ENCODE data around the gene ZMIZ1.

Gene ZMIZ1

DNA sequence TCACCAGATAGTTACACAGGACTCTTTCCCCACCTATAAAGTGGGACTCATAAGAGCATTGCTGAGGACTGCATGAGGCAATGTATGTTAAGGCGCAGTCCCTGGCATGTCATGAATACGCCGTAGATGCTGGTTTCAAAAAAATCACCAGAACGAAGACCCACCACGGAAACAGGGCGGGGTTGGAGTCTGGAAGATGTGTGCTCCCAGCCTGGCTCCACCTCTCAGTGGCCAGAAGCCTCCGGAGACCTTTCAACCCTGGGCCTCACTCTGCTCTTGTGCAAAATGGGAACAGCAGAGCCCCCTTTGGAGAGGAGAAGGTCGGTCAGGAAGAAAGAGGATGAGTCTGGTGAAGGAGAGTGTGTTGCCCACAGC lies 12.4 kb upstream of the ZMIZ1 start:
- CTCF ChIA-PET, result interaction anchor here (1.0 kb wide), 1 partner anchor 120 kb away, joined by 3 read pairs; no protein-coding TSS in a partner anchor
- H3K9me3 ChIP-seq (ENCODE audit: control extremely low read depth in 1 of 5, control insufficient read depth in 4 of 5, insufficient read depth in 2 of 5, low read depth in 1 of 5, low read length in 4 of 5), result no peaks in the 10 kb centered on the region
- 97% methylated on average over 8 of the region's 8 CpGs for WGBS (ENCODE audit: insufficient coverage)
- peaks cover 0 to 27% (median 3%) of the 10 kb centered on the region in 4 experiments for H3K4me1 ChIP-seq (ENCODE audit: control extremely low read depth in 1 of 4, control insufficient read depth in 4 of 4, insufficient read depth in 4 of 4, low read length in 3 of 4)
- no peak for DNase-seq
- H3K36me3 ChIP-seq (ENCODE audit: control insufficient read depth in 4 of 4, insufficient read depth in 4 of 4, low read length in 3 of 4), result no peaks in the 10 kb centered on the region
- POLR2A ChIA-PET, result no interaction called here
- no peak overlapping the region for H3K27ac ChIP-seq (ENCODE audit: insufficient read depth in 1 of 2, low read depth in 1 of 2, low read length in 2 of 2, poor library complexity in 1 of 2, severe bottlenecking in 2 of 2)
- no peak overlapping the region for H3K4me3 ChIP-seq (ENCODE audit: control insufficient read depth in 1 of 7, extremely low read depth in 1 of 7, insufficient read depth in 4 of 7, low read depth in 2 of 7, low read length in 6 of 7)
- no peaks in the 10 kb centered on the region for H3K27me3 ChIP-seq (replicated peaks in 2 of 5; ENCODE audit: control insufficient read depth in 4 of 5, insufficient read depth in 5 of 5, low read length in 4 of 5)

- Histone ChIP-seq H3K27ac (ENCODE audit: insufficient read depth in 1 of 2, low read depth in 1 of 2, low read length in 2 of 2, poor library complexity in 1 of 2, severe bottlenecking in 2 of 2) (no peak overlapping the region), H3K4me3 (ENCODE audit: control insufficient read depth in 1 of 7, extremely low read depth in 1 of 7, insufficient read depth in 4 of 7, low read depth in 2 of 7, low read length in 6 of 7) (no peak overlapping the region), H3K4me1 (ENCODE audit: control extremely low read depth in 1 of 4, control insufficient read depth in 4 of 4, insufficient read depth in 4 of 4, low read length in 3 of 4) (peaks cover 0 to 28% (median 2%) of the 10 kb centered on the region in 4 experiments), H3K36me3 (ENCODE audit: control insufficient read depth in 4 of 4, insufficient read depth in 4 of 4, low read length in 3 of 4) (no peaks in the 10 kb centered on the region), H3K9me3 (ENCODE audit: control extremely low read depth in 1 of 5, control insufficient read depth in 4 of 5, insufficient read depth in 2 of 5, low read depth in 1 of 5, low read length in 4 of 5) (no peaks in the 10 kb centered on the region), H3K27me3 (replicated peaks in 2 of 5; ENCODE audit: control insufficient read depth in 4 of 5, insufficient read depth in 5 of 5, low read length in 4 of 5) (no peaks in the 10 kb centered on the region)
- POLR2A ChIA-PET, result no interaction called here
- 88% methylated on average over 11 of the region's 14 CpGs for WGBS (ENCODE audit: insufficient coverage)
- CTCF ChIA-PET, result no interaction called here
- no peak for DNase-seq
These were observed 11.9 kb upstream of the ZMIZ1 start for GRCh38 chr10:79056736-79057391.

DNA sequence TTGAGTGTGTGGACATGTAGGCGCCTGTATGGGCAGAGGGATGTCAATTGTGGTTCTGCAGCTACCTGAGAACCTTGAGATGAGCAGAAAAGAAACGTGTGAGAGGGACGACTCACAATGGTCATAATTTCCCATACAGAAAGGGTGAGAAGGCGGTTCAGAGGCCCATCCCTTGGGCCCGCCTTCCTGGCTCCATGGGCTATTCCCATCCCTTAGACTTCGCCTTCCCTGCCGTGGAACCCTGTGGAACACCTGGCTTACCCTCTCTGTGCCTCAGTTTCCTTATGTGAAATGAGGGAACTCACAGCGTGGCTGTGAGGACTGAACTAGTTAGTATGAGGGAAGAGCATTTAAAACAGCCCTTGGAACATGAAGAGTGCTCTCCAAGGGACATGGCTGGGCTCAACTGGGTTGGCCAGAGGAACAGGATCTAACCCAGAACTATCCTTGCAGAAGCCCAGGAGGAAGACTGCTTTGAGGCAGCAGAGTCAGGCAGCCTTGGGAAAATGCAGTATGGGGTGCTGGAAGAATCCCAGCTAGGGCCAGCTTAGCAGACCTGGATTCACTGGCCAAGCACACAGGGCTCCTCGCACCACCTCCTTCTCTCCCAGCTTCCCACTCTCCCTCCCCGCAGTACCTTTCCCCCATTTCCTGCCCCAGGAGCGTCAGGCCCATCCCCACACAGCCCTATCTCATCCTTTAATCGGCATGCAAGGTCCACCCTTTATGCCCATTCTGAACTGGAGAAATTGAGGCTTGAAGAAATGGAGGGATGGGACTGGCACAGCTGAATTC lies 11.1 kb upstream of the ZMIZ1 start:
- no peak for DNase-seq
- ChIA-PET CTCF (no interaction called here), POLR2A (no interaction called here)
- 87% methylated on average over 11 of the region's 12 CpGs for WGBS (ENCODE audit: insufficient coverage)
- Histone ChIP-seq H3K4me1 (ENCODE audit: control extremely low read depth in 1 of 4, control insufficient read depth in 4 of 4, insufficient read depth in 4 of 4, low read length in 3 of 4) (peaks cover 0 to 32% (median 3%) of the 10 kb centered on the region in 4 experiments), H3K36me3 (ENCODE audit: control insufficient read depth in 4 of 4, insufficient read depth in 4 of 4, low read length in 3 of 4) (no peaks in the 10 kb centered on the region), H3K27ac (ENCODE audit: insufficient read depth in 1 of 2, low read depth in 1 of 2, low read length in 2 of 2, poor library complexity in 1 of 2, severe bottlenecking in 2 of 2) (no peak overlapping the region), H3K9me3 (ENCODE audit: control extremely low read depth in 1 of 5, control insufficient read depth in 4 of 5, insufficient read depth in 2 of 5, low read depth in 1 of 5, low read length in 4 of 5) (no peaks in the 10 kb centered on the region), H3K27me3 (replicated peaks in 2 of 5; ENCODE audit: control insufficient read depth in 4 of 5, insufficient read depth in 5 of 5, low read length in 4 of 5) (no peaks in the 10 kb centered on the region), H3K4me3 (ENCODE audit: control insufficient read depth in 1 of 7, extremely low read depth in 1 of 7, insufficient read depth in 4 of 7, low read depth in 2 of 7, low read length in 6 of 7) (no peak overlapping the region)

DNA sequence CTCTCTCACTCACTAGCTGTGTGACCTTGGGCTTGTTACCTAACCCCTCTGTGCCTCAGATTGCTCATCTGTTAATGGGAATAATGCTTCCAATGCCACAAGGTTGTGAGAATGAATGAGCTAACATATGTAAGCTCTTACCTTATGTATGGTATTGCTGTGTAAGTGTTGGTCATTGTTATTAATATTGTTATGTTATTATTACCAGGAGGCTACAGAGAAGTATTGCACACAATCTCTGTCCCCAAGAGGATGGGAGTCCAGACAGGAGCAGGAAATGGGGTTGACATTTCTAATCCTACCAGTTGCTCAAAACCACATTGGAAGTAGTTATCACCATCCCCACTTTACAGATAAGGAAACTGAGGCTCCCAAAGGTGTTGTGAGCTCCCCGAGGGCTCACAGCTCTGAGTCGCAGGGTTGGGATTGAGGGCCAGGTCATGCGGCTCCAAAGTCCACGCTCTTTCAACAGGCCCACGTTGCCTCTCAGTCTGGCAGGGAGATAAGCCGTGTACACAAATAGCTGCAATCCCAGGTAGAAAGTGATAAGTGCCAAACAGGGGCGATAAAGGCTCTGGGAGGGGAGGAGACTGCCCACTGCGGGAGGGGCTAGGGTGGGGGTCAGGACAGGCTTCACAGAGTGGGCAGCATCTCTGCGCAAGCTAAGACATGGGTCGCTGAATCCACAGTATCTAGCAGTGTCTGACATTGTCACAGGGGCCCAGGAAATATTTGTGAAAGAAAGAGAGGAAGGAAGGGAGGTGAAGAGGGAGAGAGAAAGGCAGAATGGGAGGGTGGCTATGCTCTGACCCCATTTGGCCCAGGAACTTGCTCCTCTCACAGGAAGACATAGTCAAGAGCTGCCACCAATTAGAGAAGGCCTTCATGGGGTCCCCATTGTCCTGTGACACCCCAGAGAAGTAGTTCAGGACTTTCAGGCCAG lies 9.6 kb upstream of the ZMIZ1 start:
- Histone ChIP-seq H3K36me3 (ENCODE audit: control insufficient read depth in 4 of 4, insufficient read depth in 4 of 4, low read length in 3 of 4) (no peaks in the 10 kb centered on the region), H3K4me3 (ENCODE audit: control insufficient read depth in 1 of 7, extremely low read depth in 1 of 7, insufficient read depth in 4 of 7, low read depth in 2 of 7, low read length in 6 of 7) (no peak overlapping the region), H3K4me1 (ENCODE audit: control extremely low read depth in 1 of 4, control insufficient read depth in 4 of 4, insufficient read depth in 4 of 4, low read length in 3 of 4) (peaks cover 0 to 47% (median 15%) of the 10 kb centered on the region in 4 experiments), H3K27me3 (replicated peaks in 2 of 5; ENCODE audit: control insufficient read depth in 4 of 5, insufficient read depth in 5 of 5, low read length in 4 of 5) (no peaks in the 10 kb centered on the region), H3K27ac (ENCODE audit: insufficient read depth in 1 of 2, low read depth in 1 of 2, low read length in 2 of 2, poor library complexity in 1 of 2, severe bottlenecking in 2 of 2) (no peak overlapping the region), H3K9me3 (ENCODE audit: control extremely low read depth in 1 of 5, control insufficient read depth in 4 of 5, insufficient read depth in 2 of 5, low read depth in 1 of 5, low read length in 4 of 5) (no peaks in the 10 kb centered on the region)
- ChIA-PET POLR2A (no interaction called here), CTCF (interaction anchor here (0.6 to 8.6 kb wide), 6 partner anchors 9 to 1012 kb away, joined by 3 to 45 read pairs (median 3); no protein-coding TSS in a partner anchor)
- DNase-seq, result no peak
- 95% methylated on average over 9 of the region's 10 CpGs for WGBS (ENCODE audit: insufficient coverage)

GRCh38 chr10:79059859-79060379 lies 8.8 kb upstream of the ZMIZ1 start:
- ChIA-PET CTCF (interaction anchor here (0.6 to 8.6 kb wide), 5 partner anchors 9 to 1013 kb away, joined by 3 to 45 read pairs (median 4); no protein-coding TSS in a partner anchor), POLR2A (no interaction called here)
- H3K9me3 ChIP-seq (ENCODE audit: control extremely low read depth in 1 of 5, control insufficient read depth in 4 of 5, insufficient read depth in 2 of 5, low read depth in 1 of 5, low read length in 4 of 5), result no peaks in the 10 kb centered on the region
- 96% methylated on average over 9 of the region's 11 CpGs for WGBS (ENCODE audit: insufficient coverage)
- no peak for DNase-seq
- no peaks in the 10 kb centered on the region for H3K36me3 ChIP-seq (ENCODE audit: control insufficient read depth in 4 of 4, insufficient read depth in 4 of 4, low read length in 3 of 4)
- no peaks in the 10 kb centered on the region for H3K27me3 ChIP-seq (replicated peaks in 2 of 5; ENCODE audit: control insufficient read depth in 4 of 5, insufficient read depth in 5 of 5, low read length in 4 of 5)
- H3K4me3 ChIP-seq (ENCODE audit: control insufficient read depth in 1 of 7, extremely low read depth in 1 of 7, insufficient read depth in 4 of 7, low read depth in 2 of 7, low read length in 6 of 7), result no peak overlapping the region
- H3K27ac ChIP-seq (ENCODE audit: insufficient read depth in 1 of 2, low read depth in 1 of 2, low read length in 2 of 2, poor library complexity in 1 of 2, severe bottlenecking in 2 of 2), result no peak overlapping the region
- H3K4me1 ChIP-seq (ENCODE audit: control extremely low read depth in 1 of 4, control insufficient read depth in 4 of 4, insufficient read depth in 4 of 4, low read length in 3 of 4), result peaks cover 0 to 55% (median 16%) of the 10 kb centered on the region in 4 experiments

DNA sequence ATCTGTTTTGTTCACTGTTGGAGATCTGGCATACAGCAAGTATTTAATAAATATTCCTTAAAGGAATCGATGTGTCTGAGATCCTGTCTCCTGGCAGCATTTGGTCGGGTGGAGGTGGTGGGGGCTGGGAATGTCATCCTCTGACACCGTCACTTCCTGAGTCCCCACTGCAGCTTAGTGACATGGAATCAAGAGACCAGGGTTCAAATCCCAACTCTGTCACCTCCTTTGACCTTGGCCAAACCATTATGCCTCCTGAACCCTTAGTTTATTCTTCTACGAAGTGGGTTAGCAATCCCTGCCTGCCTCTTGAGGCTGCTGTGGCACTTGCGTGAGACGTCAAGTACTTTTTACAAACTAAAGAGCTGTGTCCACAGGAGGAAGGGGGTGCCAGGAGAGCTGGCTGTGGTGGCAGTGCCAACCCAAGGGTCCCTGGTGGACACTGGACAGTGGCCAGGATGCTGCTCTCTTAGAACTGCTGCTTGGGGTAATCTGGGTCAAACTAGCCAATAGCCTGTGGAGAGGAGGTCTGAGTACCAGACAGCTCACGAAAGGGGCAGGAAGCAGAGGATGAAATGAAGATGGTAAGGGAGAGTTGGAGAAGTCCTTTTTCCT lies 8.0 kb upstream of the ZMIZ1 start:
- H3K4me1 ChIP-seq (ENCODE audit: control extremely low read depth in 1 of 4, control insufficient read depth in 4 of 4, insufficient read depth in 4 of 4, low read length in 3 of 4), result peaks cover 0 to 63% (median 19%) of the 10 kb centered on the region in 4 experiments
- ChIA-PET CTCF (interaction anchor here (0.8 to 8.6 kb wide), 6 partner anchors 10 to 88 kb away, joined by 3 to 45 read pairs (median 4); no protein-coding TSS in a partner anchor), POLR2A (no interaction called here)
- no peak for DNase-seq
- H3K27ac ChIP-seq (ENCODE audit: insufficient read depth in 1 of 2, low read depth in 1 of 2, low read length in 2 of 2, poor library complexity in 1 of 2, severe bottlenecking in 2 of 2), result no peak overlapping the region
- WGBS (ENCODE audit: insufficient coverage), result 96% methylated on average over 7 of the region's 7 CpGs
- no peaks in the 10 kb centered on the region for H3K27me3 ChIP-seq (replicated peaks in 2 of 5; ENCODE audit: control insufficient read depth in 4 of 5, insufficient read depth in 5 of 5, low read length in 4 of 5)
- no peaks in the 10 kb centered on the region for H3K36me3 ChIP-seq (ENCODE audit: control insufficient read depth in 4 of 4, insufficient read depth in 4 of 4, low read length in 3 of 4)
- no peak overlapping the region for H3K4me3 ChIP-seq (ENCODE audit: control insufficient read depth in 1 of 7, extremely low read depth in 1 of 7, insufficient read depth in 4 of 7, low read depth in 2 of 7, low read length in 6 of 7)
- H3K9me3 ChIP-seq (ENCODE audit: control extremely low read depth in 1 of 5, control insufficient read depth in 4 of 5, insufficient read depth in 2 of 5, low read depth in 1 of 5, low read length in 4 of 5), result no peaks in the 10 kb centered on the region

Measured in common myeloid progenitor, CD34-positive (primary cell).